Gastrocnemius medialis (tissue), 4 donors: ENCODE results near the gene PARD6G. TPM values are rescaled to one million over a fixed set of nuclear protein-coding genes. Genes with fewer than 3 reads are reported as not detected.

Experiments used
- ATAC-seq, 2 donors: fragments of 150-250 bp; one replicate each; pipeline ENCODE4 v1.9.1; 2016
- DNase-seq, 2 donors: peaks; one replicate each; pipeline ENCODE4 v3.0.0-alpha.2; 2019
- H3K27ac ChIP-seq, 4 donors: fragments of 200-600 bp; sonication (generic); 1 replicate in 1 of 4; 2 replicates in 3 of 4; pipeline ENCODE4 v1.5.1; 2016 to 2018; ENCODE audit warnings: mild to moderate bottlenecking in 2 of 4, moderate library complexity in 1 of 4
- H3K27me3 ChIP-seq, 3 donors: fragments of 200-600 bp; sonication (generic) in 2 of 3; 1 replicate in 1 of 3; 2 replicates in 2 of 3; pipeline versions ENCODE4 v1.5.1 to v1.6.0; 2016 to 2019; ENCODE audit warnings: mild to moderate bottlenecking in 1 of 3, moderate library complexity in 1 of 3
- H3K36me3 ChIP-seq, 2 donors: fragments of 200-600 bp; sonication (generic) in 1 of 2; one replicate each; pipeline ENCODE4 v1.5.1; 2017 to 2018
- H3K4me1 ChIP-seq, 2 donors: fragments of 200-600 bp; sonication (generic) in 1 of 2; one replicate each; pipeline ENCODE4 v1.5.1; 2016 to 2017; ENCODE audit warnings: mild to moderate bottlenecking in 2 of 2
- H3K4me3 ChIP-seq, 4 donors: fragments of 200-600 bp; sonication (generic) in 3 of 4; 1 replicate in 1 of 4; 2 replicates in 3 of 4; pipeline ENCODE4 v1.5.1; 2016 to 2019; ENCODE audit warnings: mild to moderate bottlenecking in 2 of 4
- H3K9me3 ChIP-seq, 3 donors: fragments of 200-600 bp; sonication (generic) in 2 of 3; 1 replicate in 1 of 3; 2 replicates in 2 of 3; pipeline ENCODE4 v1.5.1; 2016 to 2019
- CTCF ChIP-seq, 5 experiments: fragments of 450-650 bp in 3 of 5; fragments of 200-600 bp in 2 of 5; sonication (generic) in 2 of 5; IDR thresholded peaks in 4 of 5; conservative IDR thresholded peaks in 1 of 5; 1 replicate in 4 of 5; 2 replicates in 1 of 5; pipeline ENCODE4 v1.5.1; 2016 to 2019; ENCODE audit warnings: antibody characterized with exemption in 5 of 5, mild to moderate bottlenecking in 3 of 5, moderate library complexity in 3 of 5
- POLR2A ChIP-seq, 2 donors: fragments of 450-650 bp; IDR thresholded peaks; one replicate each; pipeline ENCODE4 v1.6.1; 2017; ENCODE audit warnings: antibody characterized with exemption in 2 of 2, mild to moderate bottlenecking in 2 of 2, moderate library complexity in 2 of 2
- in situ Hi-C, 4 donors: fragments of 200-750 bp; cut with MboI; loops; one replicate each; pipeline versions ENCODE4 v1.15.0 to v1.8.0; 2017; ENCODE audit warnings: low sequenced_read_pairs in 4 of 4
- intact Hi-C: fragments of 100-400 bp; cut with DNase I; formaldehyde crosslinking; loops from one replicate; pipeline ENCODE4 v1.15.1; 2023; ENCODE audit warnings: low total_unique reads
- total RNA-seq, 4 donors: library from RNA; depleted of rRNA; stranded (reverse); fragments of >200 nt; gene quantifications; one replicate each; pipeline versions ENCODE4 v1.1.0 to v1.2.3, GENCODE V29; 2016

Gene PARD6G
- total RNA-seq, 4 donors from 2014 or later: 0.39 to 9.2 (median 0.48) TPM

- intact Hi-C loops (no loop called here), in situ Hi-C loops (no loop called here)
- Histone ChIP-seq H3K36me3 (no peaks in the 10 kb centered on the region), H3K9me3 (no peaks in the 10 kb centered on the region), H3K27ac (no peak overlapping the region), H3K4me1 (no peaks in the 10 kb centered on the region), H3K27me3 (no peaks in the 10 kb centered on the region), H3K4me3 (no peak overlapping the region)
- ATAC-seq (no peak), DNase-seq (no peak)
- TF ChIP-seq CTCF (IDR thresholded peaks at IDR 0.05 in 4 of 5, conservative IDR thresholded peaks at IDR 0.05 in 1 of 5) (no peak), POLR2A (IDR thresholded peaks at IDR 0.05) (no peak)
Observed at GRCh38 chr18:80189531-80189865, 57.8 kb downstream of the PARD6G start.

GRCh38 chr18:80188643-80189530, 58.4 kb downstream of the PARD6G start:
- no peaks in the 10 kb centered on the region for H3K4me1 ChIP-seq
- no peak for DNase-seq
- no peaks in the 10 kb centered on the region for H3K36me3 ChIP-seq
- H3K9me3 ChIP-seq: no peaks in the 10 kb centered on the region
- intact Hi-C loops (no loop called here), in situ Hi-C loops (no loop called here)
- no peaks in the 10 kb centered on the region for H3K27me3 ChIP-seq
- no peak for TF ChIP-seq POLR2A (IDR thresholded peaks at IDR 0.05)
- TF ChIP-seq CTCF (IDR thresholded peaks at IDR 0.05 in 4 of 5, conservative IDR thresholded peaks at IDR 0.05 in 1 of 5): no peak
- ATAC-seq: no peak
- H3K4me3 ChIP-seq: no peak overlapping the region
- no peak overlapping the region for H3K27ac ChIP-seq

- Histone ChIP-seq H3K9me3 (no peaks in the 10 kb centered on the region), H3K4me1 (no peaks in the 10 kb centered on the region), H3K4me3 (no peak overlapping the region), H3K27me3 (no peaks in the 10 kb centered on the region), H3K36me3 (no peaks in the 10 kb centered on the region), H3K27ac (no peak overlapping the region)
- ATAC-seq (no peak), DNase-seq (no peak)
- intact Hi-C loops (no loop called here), in situ Hi-C loops (no loop called here)
- no peak for TF ChIP-seq POLR2A (IDR thresholded peaks at IDR 0.05)
- TF ChIP-seq CTCF (IDR thresholded peaks at IDR 0.05 in 4 of 5, conservative IDR thresholded peaks at IDR 0.05 in 1 of 5): no peak
Observed at GRCh38 chr18:80187956-80188642, 59.2 kb downstream of the PARD6G start.

DNA sequence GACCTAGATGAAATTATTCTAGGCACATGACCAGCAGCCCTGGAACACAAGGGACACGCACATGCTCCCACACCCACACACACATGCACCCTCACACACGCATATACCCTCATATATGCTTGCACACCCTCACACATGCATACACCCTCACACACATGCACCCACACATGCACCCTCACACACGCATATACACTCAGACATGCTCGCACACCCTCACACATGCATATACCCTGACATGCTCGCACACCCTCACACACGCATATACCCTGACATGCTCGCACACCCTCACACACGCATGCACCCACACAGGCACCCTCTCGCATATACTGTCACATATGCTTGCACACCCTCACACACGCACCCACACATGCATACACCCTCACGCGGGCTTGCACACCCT, 61.8 kb downstream of the PARD6G start:
- Histone ChIP-seq H3K27ac (no peak overlapping the region), H3K4me1 (no peaks in the 10 kb centered on the region), H3K27me3 (no peaks in the 10 kb centered on the region), H3K9me3 (no peaks in the 10 kb centered on the region), H3K36me3 (no peaks in the 10 kb centered on the region), H3K4me3 (no peak overlapping the region)
- intact Hi-C loops: no loop called here
- no peak for ATAC-seq
- DNase-seq: no peak
- in situ Hi-C loops: no loop called here
- TF ChIP-seq CTCF (IDR thresholded peaks at IDR 0.05 in 4 of 5, conservative IDR thresholded peaks at IDR 0.05 in 1 of 5) (no peak), POLR2A (IDR thresholded peaks at IDR 0.05) (no peak)
